Smooth muscle cell (in vitro differentiated cells): ENCODE data around the gene STK32B. TPM values are rescaled to one million over a fixed set of nuclear protein-coding genes. Genes with fewer than 3 reads are reported as not detected.
A peak's percentile ranks its signal among the peaks of the same experiment; 100 is the strongest.

ENCODE experiments used
- DNase-seq: peaks from one replicate; lab custom pipeline; 2025; ENCODE audit not compliant: unreplicated experiment; lab: John Stamatoyannopoulos, UW
- H2AFZ ChIP-seq: fragments of 200-600 bp; sonication (generic); 2 replicates; pipeline ENCODE4 v1.6.0; 2016; ENCODE audit warnings: antibody characterized with exemption, low read depth, mild to moderate bottlenecking
- H3F3A ChIP-seq: fragments of 200-600 bp; sonication (generic); 2 replicates; pipeline ENCODE4 v1.6.0; 2017; ENCODE audit warnings: antibody characterized with exemption, low read depth
- H3K27ac ChIP-seq: fragments of 200-600 bp; sonication (generic); 2 replicates; pipeline ENCODE4 v1.5.1; 2016; ENCODE audit warnings: low read depth, mild to moderate bottlenecking
- H3K27me3 ChIP-seq: fragments of 200-600 bp; sonication (generic); 2 replicates; pipeline ENCODE4 v1.6.1; 2016; ENCODE audit warnings: low read depth, mild to moderate bottlenecking
- H3K36me3 ChIP-seq: fragments of 200-600 bp; sonication (generic); 2 replicates; pipeline ENCODE4 v1.5.1; 2016; ENCODE audit warnings: low read depth
- H3K4me1 ChIP-seq: fragments of 200-600 bp; sonication (generic); 2 replicates; pipeline ENCODE4 v1.5.1; 2016; ENCODE audit warnings: low read depth
- H3K4me2 ChIP-seq: fragments of 200-600 bp; sonication (generic); 2 replicates; pipeline ENCODE4 v1.6.0; 2016; ENCODE audit warnings: mild to moderate bottlenecking
- H3K4me3 ChIP-seq: fragments of 200-600 bp; sonication (generic); 2 replicates; pipeline ENCODE4 v1.5.1; 2016; ENCODE audit warnings: mild to moderate bottlenecking
- H3K79me2 ChIP-seq: fragments of 200-600 bp; sonication (generic); 2 replicates; pipeline ENCODE4 v1.6.0; 2016; ENCODE audit warnings: low read depth, mild to moderate bottlenecking
- H3K9ac ChIP-seq: fragments of 200-600 bp; sonication (generic); 2 replicates; pipeline ENCODE4 v1.6.0; 2016; ENCODE audit warnings: low read depth
- H3K9me3 ChIP-seq: fragments of 200-600 bp; sonication (generic); replicated peaks from 2 replicates; pipeline ENCODE4 v1.5.1; 2016; ENCODE audit warnings: low read depth
- H4K20me1 ChIP-seq: fragments of 200-600 bp; sonication (generic); 2 replicates; pipeline ENCODE4 v1.6.0; 2016; ENCODE audit warnings: low read depth
- WGBS: methylation state at CpG from one replicate; pipeline ENCODE4 v1.1.7; 2016; ENCODE audit warnings: low lambda C conversion rate; 5-methylcytosine and 5-hydroxymethylcytosine counted together
- polyA plus RNA-seq: library from polyadenylated mRNA; unstranded; fragments of >200 nt; fragmentation: Nextera tagmentation; extraction: Ambion mirVana; gene quantifications from 2 replicates; pipeline ENCODE4 v1.2.1, GENCODE V29; 2016
- total RNA-seq: library from RNA; depleted of rRNA; stranded (reverse); fragments of >200 nt; gene quantifications from 2 replicates; pipeline ENCODE4 v1.2.3, GENCODE V29; 2014
- TF ChIP-seq, protein P1 (sequence below): fragments of 200-600 bp; sonication (generic); IDR thresholded peaks from 2 replicates; pipeline ENCODE4 v1.5.1; 2017; ENCODE audit warnings: borderline replicate concordance, mild to moderate bottlenecking, antibody characterized with exemption; ENCODE audit not compliant: insufficient read depth, poor library complexity, severe bottlenecking

The STK32B gene
- total and polyA plus RNA-seq, 2 experiments from 2014 or later = 3.5 to 4.0 TPM

DNA sequence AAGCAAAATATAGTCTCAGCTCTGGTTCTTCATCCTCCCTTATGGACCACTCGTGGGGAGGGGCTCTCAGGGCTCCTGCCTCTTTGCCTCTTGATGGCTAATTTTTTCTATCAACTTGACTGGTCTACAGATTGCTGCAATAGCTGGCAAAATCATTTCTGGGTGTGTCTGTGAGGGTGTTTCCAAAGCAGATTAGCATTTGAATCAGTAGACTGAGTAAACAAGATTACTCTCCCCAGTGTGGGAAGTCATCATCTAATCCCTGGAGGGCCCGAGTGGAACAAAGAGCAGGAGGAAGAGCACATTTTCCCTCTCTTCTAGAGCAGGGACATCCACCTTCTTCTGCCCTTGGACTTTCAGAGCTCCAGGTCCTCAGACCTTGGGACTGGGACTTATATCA lies 153.5 kb downstream of the STK32B start:
- peaks cover 8% of the 10 kb centered on the region for H3K4me1 ChIP-seq
- H2AFZ ChIP-seq = no peak overlapping the region
- no peaks in the 10 kb centered on the region for H3K79me2 ChIP-seq
- H3K9ac ChIP-seq = no peak overlapping the region
- no peaks in the 10 kb centered on the region for H4K20me1 ChIP-seq
- H3F3A ChIP-seq = no peaks in the 10 kb centered on the region
- H3K36me3 ChIP-seq = no peaks in the 10 kb centered on the region
- DNase-seq = no peak
- no peaks in the 10 kb centered on the region for H3K27me3 ChIP-seq
- H3K4me2 ChIP-seq = no peak overlapping the region
- H3K27ac ChIP-seq = no peak overlapping the region
- 63% methylated on average over 2 of the region's 2 CpGs for WGBS
- H3K9me3 ChIP-seq = no peaks in the 10 kb centered on the region
- no peak overlapping the region for H3K4me3 ChIP-seq
- TF ChIP-seq, protein P1, sequence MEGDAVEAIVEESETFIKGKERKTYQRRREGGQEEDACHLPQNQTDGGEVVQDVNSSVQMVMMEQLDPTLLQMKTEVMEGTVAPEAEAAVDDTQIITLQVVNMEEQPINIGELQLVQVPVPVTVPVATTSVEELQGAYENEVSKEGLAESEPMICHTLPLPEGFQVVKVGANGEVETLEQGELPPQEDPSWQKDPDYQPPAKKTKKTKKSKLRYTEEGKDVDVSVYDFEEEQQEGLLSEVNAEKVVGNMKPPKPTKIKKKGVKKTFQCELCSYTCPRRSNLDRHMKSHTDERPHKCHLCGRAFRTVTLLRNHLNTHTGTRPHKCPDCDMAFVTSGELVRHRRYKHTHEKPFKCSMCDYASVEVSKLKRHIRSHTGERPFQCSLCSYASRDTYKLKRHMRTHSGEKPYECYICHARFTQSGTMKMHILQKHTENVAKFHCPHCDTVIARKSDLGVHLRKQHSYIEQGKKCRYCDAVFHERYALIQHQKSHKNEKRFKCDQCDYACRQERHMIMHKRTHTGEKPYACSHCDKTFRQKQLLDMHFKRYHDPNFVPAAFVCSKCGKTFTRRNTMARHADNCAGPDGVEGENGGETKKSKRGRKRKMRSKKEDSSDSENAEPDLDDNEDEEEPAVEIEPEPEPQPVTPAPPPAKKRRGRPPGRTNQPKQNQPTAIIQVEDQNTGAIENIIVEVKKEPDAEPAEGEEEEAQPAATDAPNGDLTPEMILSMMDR = no peak

DNA sequence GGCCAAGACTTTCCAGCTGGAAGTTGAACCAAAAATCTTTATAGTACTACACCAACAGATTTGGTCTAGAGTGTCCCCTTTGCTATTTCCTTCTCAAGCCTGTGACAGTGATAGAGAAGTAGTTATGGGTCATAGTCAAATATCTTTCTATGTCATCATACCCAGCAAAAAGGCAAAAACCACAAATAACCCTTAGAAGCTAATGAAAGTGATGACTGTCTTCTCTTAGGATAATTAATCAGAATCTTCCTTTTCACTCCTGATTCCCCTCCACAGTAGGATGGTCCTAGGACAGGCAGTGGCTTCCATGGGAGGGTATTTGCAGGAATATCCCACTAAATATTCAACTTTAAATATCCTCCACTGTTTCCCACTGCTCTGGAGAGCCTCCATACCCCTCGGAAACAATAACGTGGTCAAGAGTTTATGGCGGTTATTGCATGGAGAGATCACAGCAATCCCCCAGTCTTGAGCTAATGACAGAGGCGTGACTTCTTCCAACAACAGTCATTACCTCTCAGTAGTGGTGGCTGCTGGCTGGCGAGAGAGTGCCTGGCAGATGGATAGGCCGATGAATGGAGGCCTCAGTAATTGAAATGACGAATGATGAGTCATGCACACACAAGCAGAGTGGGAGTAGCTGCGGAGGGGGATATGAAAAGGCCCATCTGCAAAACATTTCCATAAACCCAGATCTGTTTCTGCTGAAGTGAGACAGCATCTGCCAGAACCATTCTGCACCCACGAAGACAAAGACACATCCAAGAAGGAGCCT lies 154.9 kb downstream of the STK32B start:
- H3K79me2 ChIP-seq = no peaks in the 10 kb centered on the region
- no peak overlapping the region for H2AFZ ChIP-seq
- WGBS = 17% methylated on average over 9 of the region's 9 CpGs
- H3K9me3 ChIP-seq = no peaks in the 10 kb centered on the region
- DNase-seq = no peak
- H3K27ac ChIP-seq = peak overlapping the region; percentile 77
- no peak overlapping the region for H3K9ac ChIP-seq
- H3K36me3 ChIP-seq = no peaks in the 10 kb centered on the region
- H3K4me1 ChIP-seq = peaks cover 8% of the 10 kb centered on the region
- H3K4me3 ChIP-seq = no peak overlapping the region
- H3K4me2 ChIP-seq = peak overlapping the region; percentile 32
- H3K27me3 ChIP-seq = no peaks in the 10 kb centered on the region
- TF ChIP-seq, protein P1 = no peak
- H4K20me1 ChIP-seq = no peaks in the 10 kb centered on the region
- H3F3A ChIP-seq = no peaks in the 10 kb centered on the region

- Histone ChIP-seq H3K4me3 (no peak overlapping the region), H3K9me3 (no peaks in the 10 kb centered on the region), H3K36me3 (no peaks in the 10 kb centered on the region), H3K4me1 (peaks cover 7% of the 10 kb centered on the region), H3K4me2 (no peak overlapping the region), H3K27ac (no peak overlapping the region), H3F3A (no peaks in the 10 kb centered on the region), H2AFZ (no peak overlapping the region), H3K9ac (no peak overlapping the region), H4K20me1 (no peaks in the 10 kb centered on the region), H3K79me2 (no peaks in the 10 kb centered on the region), H3K27me3 (no peaks in the 10 kb centered on the region)
- DNase-seq = no peak
- TF ChIP-seq, protein P1 = no peak
- 69% methylated on average over 1 of the region's 1 CpG for WGBS
Measured at GRCh38 chr4:5209862-5210261, 158.6 kb downstream of the STK32B start.
